Measurements from ENCODE around the gene TLR8.
A peak's percentile ranks its signal among the peaks of the same experiment; 100 is the strongest.
"Not testable (repeated sequence)": the region's sequence is repeated elsewhere in the genome, so short reads cannot be mapped to it uniquely, and the experiment has no call there.

Gene TLR8

DNA sequence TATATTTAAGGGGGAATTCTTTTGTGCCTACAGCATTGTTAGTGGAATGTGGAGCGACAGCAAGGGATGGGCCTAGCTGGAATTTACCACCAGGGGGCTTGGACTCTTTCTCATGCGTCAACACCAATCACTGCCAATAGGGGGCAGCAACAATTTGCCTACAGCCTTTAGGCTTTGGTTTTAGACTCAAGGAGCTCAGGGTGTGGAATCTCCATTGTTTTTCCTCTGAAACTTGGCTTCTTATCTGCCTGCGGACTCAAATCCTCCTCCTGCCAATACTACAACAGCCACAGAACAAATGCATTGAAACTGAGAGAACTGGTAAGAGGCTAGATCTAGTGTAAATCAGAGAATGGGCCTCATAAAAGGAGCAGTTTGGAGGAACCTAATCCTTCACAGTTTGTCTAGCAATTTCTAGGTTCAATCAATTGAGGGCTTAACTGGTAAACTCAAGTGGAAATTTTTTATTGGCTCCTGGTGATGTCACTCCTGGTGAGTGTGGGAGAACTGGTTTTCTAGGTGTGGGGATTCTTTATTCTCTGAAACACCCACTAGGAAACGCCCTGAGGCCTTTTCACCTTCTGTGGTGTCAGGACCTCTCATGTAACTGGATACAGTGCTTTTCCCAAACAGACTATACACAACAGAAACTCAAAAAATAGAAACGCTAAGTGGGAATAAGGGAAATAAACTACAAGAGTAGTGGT is 40.6 kb downstream of the TLR8 start:
- DNase-seq (ENCODE audit: low read depth in 2 of 2), result peak; percentile 51 to 52

- DNase-seq (ENCODE audit: low read depth in 2 of 2), result no peak
Observed at GRCh38 chrX:12947545-12948235, 41.3 kb downstream of the TLR8 start.

- DNase-seq (ENCODE audit: low read depth in 2 of 2), result no peak
Observed at GRCh38 chrX:12948495-12948894, 42.1 kb downstream of the TLR8 start.

GRCh38 chrX:12949205-12949926 is 42.9 kb downstream of the TLR8 start:
- no peak for DNase-seq (ENCODE audit: low read depth in 2 of 2)

- peak; percentile 69 to 75 for DNase-seq (ENCODE audit: low read depth in 2 of 2)
Observed at GRCh38 chrX:12949927-12950656, 43.7 kb downstream of the TLR8 start.

GRCh38 chrX:12950851-12951594 is 44.6 kb downstream of the TLR8 start:
- peak; percentile 48 to 55 for DNase-seq (ENCODE audit: low read depth in 2 of 2)

GRCh38 chrX:12951595-12951975 is 45.2 kb downstream of the TLR8 start:
- no peak for DNase-seq (ENCODE audit: low read depth in 2 of 2)

GRCh38 chrX:12953420-12953819 is 47.0 kb downstream of the TLR8 start:
- DNase-seq (ENCODE audit: low read depth in 2 of 2), result no peak

DNA sequence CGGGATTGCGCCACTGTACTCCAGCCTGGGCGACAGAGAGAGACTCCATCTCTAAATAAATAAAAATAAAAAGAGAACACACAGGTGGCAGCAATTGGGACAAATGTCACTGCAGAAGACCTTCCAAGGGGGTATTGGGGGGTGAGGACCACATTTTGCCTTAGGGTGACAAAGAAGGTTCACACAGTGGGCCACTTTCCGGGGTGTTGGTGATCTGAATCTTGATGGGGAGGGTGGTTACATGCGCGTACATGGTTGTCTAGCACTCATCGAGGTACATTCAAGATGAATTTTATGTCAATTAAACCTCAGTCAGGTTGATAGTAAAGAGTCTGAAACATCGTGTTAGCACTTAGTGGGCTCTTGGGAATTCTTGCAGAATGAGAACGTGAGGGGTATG is 48.0 kb downstream of the TLR8 start:
- DNase-seq (ENCODE audit: low read depth in 2 of 2), result no peak

DNA sequence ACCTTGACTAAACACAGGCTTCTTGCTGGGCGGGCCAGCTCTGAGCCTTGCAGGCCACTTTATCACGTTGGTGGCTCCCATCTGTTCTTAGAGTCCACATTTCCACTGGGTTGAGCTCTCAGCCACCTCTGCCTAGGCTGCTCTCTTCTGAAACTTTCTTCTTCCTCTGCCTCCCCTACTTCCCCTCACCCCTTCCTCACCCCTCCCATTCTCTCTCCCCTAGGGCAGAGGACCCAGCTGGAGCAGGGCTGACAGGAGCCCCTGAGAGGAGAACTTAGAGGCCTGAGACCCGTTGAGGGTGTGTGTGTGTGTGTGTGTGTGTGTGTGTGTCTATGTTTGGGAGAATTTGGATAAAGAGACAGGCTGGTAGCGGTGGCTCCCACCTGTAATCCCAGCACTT is 48.6 kb downstream of the TLR8 start:
- DNase-seq (ENCODE audit: low read depth in 2 of 2), result no peak

DNA sequence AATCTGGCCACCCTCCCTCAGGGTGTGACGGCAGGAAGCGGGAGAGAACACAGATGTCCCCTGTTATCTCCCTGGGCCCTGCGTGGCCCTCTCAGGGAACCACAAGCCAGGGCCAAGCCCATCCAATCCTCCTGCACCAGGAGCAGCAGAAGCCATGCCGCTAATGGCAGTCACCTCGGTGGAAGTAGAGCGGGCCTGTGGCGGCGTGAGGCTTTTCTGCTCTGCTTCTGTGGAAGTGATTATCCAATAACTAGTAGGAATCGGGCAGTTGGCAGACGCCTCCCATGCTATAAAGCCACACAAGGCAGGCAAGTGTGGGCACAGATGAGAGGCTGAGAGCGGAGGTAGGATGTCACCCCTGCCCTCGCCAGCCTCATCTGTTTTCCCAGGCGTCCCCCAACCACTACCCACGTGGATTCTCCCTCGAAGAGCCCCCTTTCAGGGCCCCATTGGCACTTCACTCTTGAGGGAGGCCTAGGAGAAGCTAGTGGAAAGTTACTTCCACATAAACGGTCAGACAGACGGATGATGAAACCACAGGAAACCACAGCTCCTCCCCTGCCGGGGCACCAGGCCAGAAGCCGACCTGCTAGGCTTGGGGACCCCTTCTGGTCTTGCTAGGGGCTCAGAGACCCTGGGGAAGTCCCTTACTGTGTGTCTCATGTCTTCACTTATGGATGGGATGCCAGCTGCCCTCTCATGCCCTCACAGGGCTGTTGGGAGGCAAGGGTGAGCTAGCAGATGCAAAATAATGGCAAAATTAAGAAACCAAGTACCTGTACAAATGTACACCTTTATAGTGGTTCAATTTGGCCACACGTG is 49.7 kb downstream of the TLR8 start:
- DNase-seq (ENCODE audit: low read depth in 2 of 2), result peak in 1 of 2 donors; percentile 61

- no peak for DNase-seq (ENCODE audit: low read depth in 2 of 2)
Observed at GRCh38 chrX:12956704-12957534, 50.5 kb downstream of the TLR8 start.

GRCh38 chrX:12958059-12958458 is 51.6 kb downstream of the TLR8 start:
- no peak for DNase-seq (ENCODE audit: low read depth in 2 of 2)

DNA sequence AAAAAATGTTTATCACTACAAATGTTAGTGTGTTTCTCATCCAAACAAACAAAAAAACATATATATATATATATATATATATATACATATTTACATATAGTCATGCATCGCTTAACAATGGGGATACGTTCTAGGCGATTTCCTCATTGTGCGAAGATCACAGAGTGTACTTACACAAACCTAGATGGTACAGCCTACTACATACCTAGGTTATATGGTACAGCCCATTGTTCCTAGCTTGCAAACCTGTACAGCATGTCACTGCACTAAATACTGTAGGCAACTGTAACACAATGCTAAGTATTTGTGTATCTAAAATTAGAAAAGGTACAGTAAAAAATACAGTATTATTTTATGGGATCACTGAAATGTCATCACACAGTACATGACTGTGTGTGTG is 52.0 kb downstream of the TLR8 start:
- no peak for DNase-seq (ENCODE audit: low read depth in 2 of 2)

GRCh38 chrX:12961196-12961718 is 54.8 kb downstream of the TLR8 start:
- DNase-seq (ENCODE audit: low read depth in 2 of 2), result no peak

DNA sequence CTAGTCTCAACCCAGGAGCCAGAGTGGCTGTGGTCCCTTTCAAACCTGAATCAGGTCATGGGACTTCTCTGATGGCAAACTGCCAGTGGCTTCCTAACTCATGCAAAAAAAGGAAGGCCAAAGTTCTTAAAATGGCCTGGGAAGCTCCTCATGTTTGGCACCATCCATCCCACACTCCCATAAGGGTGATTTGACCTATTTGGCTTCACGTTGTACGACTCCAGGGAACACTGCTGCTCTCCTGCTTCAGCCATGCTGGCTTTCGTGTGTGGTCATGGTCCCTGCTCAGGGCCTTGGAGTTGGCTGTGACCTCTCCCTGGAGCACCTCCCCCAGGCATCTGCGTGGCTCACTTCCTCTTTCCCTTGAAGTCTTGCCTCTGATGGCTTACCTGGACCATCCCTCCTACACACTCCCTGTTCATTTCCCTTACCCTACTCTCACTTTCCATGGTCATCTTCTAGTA is 55.7 kb downstream of the TLR8 start:
- DNase-seq (ENCODE audit: low read depth in 2 of 2), result no peak

DNA sequence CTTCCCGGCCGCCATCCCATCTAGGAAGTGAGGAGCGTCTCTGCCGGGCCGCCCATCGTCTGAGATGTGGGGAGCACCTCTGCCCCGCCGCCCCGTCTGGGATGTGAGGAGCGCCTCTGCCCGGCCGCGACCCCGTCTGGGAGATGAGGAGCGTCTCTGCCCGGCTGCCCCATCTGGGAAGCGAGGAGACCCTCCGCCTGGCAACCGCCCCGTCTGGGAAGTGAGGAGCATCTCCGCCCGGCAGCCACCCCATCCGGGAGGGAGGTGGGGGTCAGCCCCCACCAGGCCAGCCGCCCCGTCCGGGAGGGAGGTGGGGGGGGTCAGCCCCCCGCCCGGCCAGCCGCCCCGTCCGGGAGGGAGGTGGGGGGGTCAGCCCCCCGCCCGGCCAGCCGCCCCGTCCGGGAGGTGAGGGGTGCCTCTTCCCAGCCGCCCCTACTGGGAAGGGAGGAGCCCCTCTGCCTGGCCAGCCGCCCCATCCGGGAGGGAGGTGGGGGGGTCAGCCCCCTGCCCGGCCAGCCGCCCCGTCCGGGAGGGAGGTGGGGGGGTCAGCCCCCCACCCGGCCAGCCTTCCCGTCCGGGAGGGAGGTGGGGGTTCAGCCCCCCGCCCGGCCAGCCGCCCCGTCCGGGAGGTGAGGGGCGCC is 56.9 kb downstream of the TLR8 start:
- not testable (repeated sequence) for DNase-seq (ENCODE audit: low read depth in 2 of 2)

DNA sequence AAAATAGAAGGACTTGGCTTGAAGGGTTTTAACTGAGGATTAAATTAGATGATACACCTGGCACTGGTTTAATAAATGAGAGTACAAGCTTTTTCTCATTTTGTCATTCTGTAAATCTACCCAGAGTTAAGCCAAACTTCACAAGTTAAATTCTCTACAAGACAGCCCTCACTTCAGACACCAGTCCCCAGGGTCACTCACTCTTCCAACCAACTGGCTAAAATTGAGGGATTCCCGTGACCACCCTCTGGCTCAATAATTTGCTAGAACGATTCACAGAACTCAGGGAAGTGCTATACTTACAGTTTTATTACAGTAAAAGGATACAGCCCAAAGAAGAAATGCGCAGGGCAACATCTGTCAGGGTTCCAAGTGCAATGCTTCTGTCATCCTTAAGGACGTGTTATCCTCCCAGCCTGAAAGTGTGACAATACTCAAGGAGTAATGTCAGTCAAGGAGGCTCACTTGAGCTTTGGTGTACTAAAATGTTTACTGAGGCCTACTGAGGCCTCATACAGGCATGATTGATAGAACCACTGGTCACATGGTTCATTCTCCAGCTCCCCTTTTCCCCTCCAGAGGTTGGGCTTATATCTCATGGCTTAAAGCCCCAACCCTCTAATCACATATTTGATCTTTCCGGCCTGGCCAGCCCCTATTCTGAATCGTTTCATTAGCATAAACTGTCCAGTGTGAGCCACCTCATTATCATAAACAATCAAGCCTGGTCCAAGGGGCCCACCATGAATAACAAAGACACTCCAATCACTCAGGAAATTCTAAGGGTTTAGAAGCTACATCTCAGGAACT is 58.9 kb downstream of the TLR8 start:
- DNase-seq (ENCODE audit: low read depth in 2 of 2), result no peak

All from stimulated activated CD8-positive, alpha-beta memory T cell treated with anti-CD3 and anti-CD28 coated beads, Interleukin-2, amount 100 ng/mL, for 48 hours (primary cell).